Measurements from ENCODE around the gene PTPRD. TPM values are rescaled to one million over a fixed set of nuclear protein-coding genes. Genes with fewer than 3 reads are reported as not detected.
A peak's percentile ranks its signal among the peaks of the same experiment; 100 is the strongest.

Gene PTPRD
- total RNA-seq, 4 donors from 2014 or later: 0.78 to 11.7 (median 1.6) TPM

- Histone ChIP-seq H3K9me3 (no peaks in the 10 kb centered on the region), H3K4me3 (peak overlapping the region in 3 of 4 donors; percentile 24 to 42 (median 30)), H3K27ac (no peak overlapping the region), H3K27me3 (no peaks in the 10 kb centered on the region), H3K36me3 (no peaks in the 10 kb centered on the region), H3K4me1 (no peaks in the 10 kb centered on the region)
- DNase-seq (no peak), ATAC-seq (no peak)
- intact Hi-C loops (cut with DNase I; ENCODE audit: low total_unique reads): no loop called here
- TF ChIP-seq CTCF (IDR thresholded peaks at IDR 0.05 in 4 of 5, conservative IDR thresholded peaks at IDR 0.05 in 1 of 5) (no peak), POLR2A (IDR thresholded peaks at IDR 0.05) (no peak)
- in situ Hi-C loops (cut with MboI; ENCODE audit: low sequenced_read_pairs in 4 of 4): no loop called here
These were observed 404.1 kb downstream of the PTPRD start for GRCh38 chr9:10208691-10209069.

GRCh38 chr9:10204276-10204675 is 408.5 kb downstream of the PTPRD start:
- Histone ChIP-seq H3K4me1 (no peaks in the 10 kb centered on the region), H3K36me3 (no peaks in the 10 kb centered on the region), H3K27ac (no peak overlapping the region), H3K4me3 (no peak overlapping the region), H3K9me3 (no peaks in the 10 kb centered on the region), H3K27me3 (no peaks in the 10 kb centered on the region)
- DNase-seq: no peak
- intact Hi-C loops (cut with DNase I; ENCODE audit: low total_unique reads) (no loop called here), in situ Hi-C loops (cut with MboI; ENCODE audit: low sequenced_read_pairs in 4 of 4) (no loop called here)
- no peak for ATAC-seq
- TF ChIP-seq POLR2A (IDR thresholded peaks at IDR 0.05) (no peak), CTCF (IDR thresholded peaks at IDR 0.05 in 4 of 5, conservative IDR thresholded peaks at IDR 0.05 in 1 of 5) (no peak)

GRCh38 chr9:10173561-10173960 is 439.2 kb downstream of the PTPRD start:
- TF ChIP-seq CTCF (IDR thresholded peaks at IDR 0.05 in 4 of 5, conservative IDR thresholded peaks at IDR 0.05 in 1 of 5): no peak
- Histone ChIP-seq H3K27ac (no peak overlapping the region), H3K36me3 (no peaks in the 10 kb centered on the region), H3K9me3 (no peaks in the 10 kb centered on the region), H3K4me1 (no peaks in the 10 kb centered on the region), H3K27me3 (no peaks in the 10 kb centered on the region), H3K4me3 (no peak overlapping the region)
- no peak for DNase-seq
- no peak for ATAC-seq
- intact Hi-C loops (cut with DNase I; ENCODE audit: low total_unique reads): no loop called here
- in situ Hi-C loops (cut with MboI; ENCODE audit: low sequenced_read_pairs in 4 of 4): loop anchor here in 1 of 4 donors (10.0 kb wide), 1 partner anchor 61 kb away; no protein-coding TSS in a partner anchor

GRCh38 chr9:10172476-10172875 is 440.3 kb downstream of the PTPRD start:
- Histone ChIP-seq H3K4me1 (no peaks in the 10 kb centered on the region), H3K27ac (no peak overlapping the region), H3K9me3 (no peaks in the 10 kb centered on the region), H3K4me3 (no peak overlapping the region), H3K27me3 (no peaks in the 10 kb centered on the region), H3K36me3 (no peaks in the 10 kb centered on the region)
- in situ Hi-C loops (cut with MboI; ENCODE audit: low sequenced_read_pairs in 4 of 4): loop anchor here in 1 of 4 donors (10.0 kb wide), 1 partner anchor 62 kb away; no protein-coding TSS in a partner anchor
- ATAC-seq: no peak
- TF ChIP-seq POLR2A (IDR thresholded peaks at IDR 0.05) (no peak), CTCF (IDR thresholded peaks at IDR 0.05 in 4 of 5, conservative IDR thresholded peaks at IDR 0.05 in 1 of 5) (no peak)
- intact Hi-C loops (cut with DNase I; ENCODE audit: low total_unique reads): no loop called here
- DNase-seq: no peak

- no peak overlapping the region for H3K4me3 ChIP-seq
- in situ Hi-C loops (cut with MboI; ENCODE audit: low sequenced_read_pairs in 4 of 4): no loop called here
- intact Hi-C loops (cut with DNase I; ENCODE audit: low total_unique reads): no loop called here
- no peaks in the 10 kb centered on the region for H3K4me1 ChIP-seq
- ATAC-seq (no peak), DNase-seq (no peak)
- H3K27ac ChIP-seq: no peak overlapping the region
- no peaks in the 10 kb centered on the region for H3K36me3 ChIP-seq
- H3K9me3 ChIP-seq: no peaks in the 10 kb centered on the region
- no peaks in the 10 kb centered on the region for H3K27me3 ChIP-seq
- TF ChIP-seq POLR2A (IDR thresholded peaks at IDR 0.05) (no peak), CTCF (IDR thresholded peaks at IDR 0.05 in 4 of 5, conservative IDR thresholded peaks at IDR 0.05 in 1 of 5) (no peak)
These were observed 444.6 kb downstream of the PTPRD start for GRCh38 chr9:10168241-10168640.
